Caco-2 (cell line): Measurements from ENCODE around the gene CIITA. TPM values are rescaled to one million over a fixed set of nuclear protein-coding genes. Genes with fewer than 3 reads are reported as not detected.
"Not testable (repeated sequence)": the region's sequence is repeated elsewhere in the genome, so short reads cannot be mapped to it uniquely, and the experiment has no call there.

Experiments used
- BruUV-seq: library from RNA; stranded (reverse); fragments of 400-500 nt; replicated peaks from 2 replicates; lab custom pipeline; 2021; lab: Mats Ljungman, UMichigan
- CTCF ChIA-PET: fragments of 300-600 bp; sonication (Branson Sonifier 250); formaldehyde crosslinking; loops from one replicate; lab custom pipeline; 2022; ENCODE audit warnings: antibody characterized with exemption; lab: Charles Lee
- POLR2A ChIA-PET: fragments of 300-600 bp; sonication (Branson Sonifier 250); formaldehyde crosslinking; loops from one replicate; lab custom pipeline; 2022; ENCODE audit warnings: antibody characterized with exemption; lab: Charles Lee
- DNase-seq, 2 experiments: peaks; one replicate each; pipeline versions ENCODE4 v3.0.0 to v3.0.0-alpha.2; 2020 to 2022
- H3K27me3 ChIP-seq: replicated peaks from 2 replicates; pipeline ENCODE4 v1.6.0; 2011; ENCODE audit warnings: low read length; ENCODE audit not compliant: control insufficient read depth, insufficient read depth
- H3K36me3 ChIP-seq: 2 replicates; pipeline ENCODE4 v1.5.1; 2011; ENCODE audit warnings: low read length; ENCODE audit not compliant: control insufficient read depth, insufficient read depth
- H3K4me1 ChIP-seq: fragments of 250-450 bp; sonication (Bioruptor Pico); 2 replicates; pipeline ENCODE4 v1.5.1; 2020; ENCODE audit warnings: mild to moderate bottlenecking
- H3K4me3 ChIP-seq: 2 replicates; pipeline ENCODE4 v1.5.1; 2011; ENCODE audit warnings: low read depth, mild to moderate bottlenecking, control low read depth, low read length
- H3K9me3 ChIP-seq: fragments of 250-450 bp; sonication (Bioruptor Pico); 2 replicates; pipeline ENCODE4 v1.5.1; 2020; ENCODE audit warnings: mild to moderate bottlenecking, moderate library complexity
- H3K27ac Mint-ChIP-seq: one replicate; pipeline ENCODE4 v1.8.0; 2022; ENCODE audit warnings: mixed read lengths; ENCODE audit not compliant: unreplicated experiment
- H3K27me3 Mint-ChIP-seq: one replicate; pipeline ENCODE4 v1.8.0; 2022; ENCODE audit warnings: mixed read lengths; ENCODE audit not compliant: insufficient read depth, unreplicated experiment
- H3K36me3 Mint-ChIP-seq: one replicate; pipeline ENCODE4 v1.8.0; 2022; ENCODE audit warnings: mild to moderate bottlenecking, mixed read lengths; ENCODE audit not compliant: insufficient read depth, unreplicated experiment
- H3K4me1 Mint-ChIP-seq: one replicate; pipeline ENCODE4 v1.8.0; 2022; ENCODE audit warnings: low read depth, mixed read lengths; ENCODE audit not compliant: unreplicated experiment
- H3K4me3 Mint-ChIP-seq: one replicate; pipeline ENCODE4 v1.8.0; 2022; ENCODE audit warnings: mild to moderate bottlenecking, moderate library complexity, mixed read lengths; ENCODE audit not compliant: unreplicated experiment
- H3K9me3 Mint-ChIP-seq: one replicate; pipeline ENCODE4 v1.8.0; 2022; ENCODE audit warnings: mixed read lengths; ENCODE audit not compliant: unreplicated experiment
- CTCF ChIP-seq, 2 experiments: fragments of 200-600 bp in 1 of 2; IDR thresholded peaks; 1 replicate in 1 of 2; 2 replicates in 1 of 2; pipeline versions ENCODE4 v1.5.1 to v1.8.0; 2011 to 2022; ENCODE audit warnings: antibody characterized with exemption in 1 of 2, control low read depth in 1 of 2, inconsistent platforms in 1 of 2, low read depth in 1 of 2, low read length in 1 of 2, mild to moderate bottlenecking in 1 of 2, moderate library complexity in 1 of 2; ENCODE audit not compliant: insufficient read depth in 1 of 2, severe bottlenecking in 1 of 2, unreplicated experiment in 1 of 2
- intact Hi-C: fragments of 100-400 bp; cut with micrococcal nuclease; formaldehyde crosslinking; loops from one replicate; pipeline ENCODE4 v1.10.0; 2022; ENCODE audit not compliant: unreplicated experiment
- total RNA-seq: library from RNA; stranded (reverse); gene quantifications from 2 replicates; pipeline ENCODE4 v1.2.3, GENCODE V29; 2022

CIITA gene
- total RNA-seq, 1 experiment from 2014 or later, result 0.27 TPM

DNA sequence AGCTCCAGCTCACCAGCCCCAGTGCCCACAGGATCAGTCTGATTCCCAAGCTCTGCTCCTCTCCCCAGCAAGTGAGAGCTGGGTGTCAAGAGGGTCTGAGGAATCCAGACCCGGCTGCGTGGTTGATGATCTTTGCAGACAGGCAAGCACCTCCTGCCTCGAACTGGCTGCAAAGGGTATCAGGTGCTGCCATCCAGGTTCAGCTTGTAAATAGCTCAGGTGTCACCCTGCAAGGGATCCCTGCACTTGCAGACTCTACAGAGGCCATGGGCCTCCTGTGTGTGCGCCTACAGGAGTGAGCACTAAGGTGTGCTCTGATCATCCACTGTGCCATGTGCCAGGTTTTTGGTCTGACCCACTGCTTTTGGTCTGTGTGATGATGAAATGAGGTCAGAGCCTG, 49.1 kb downstream of the CIITA start:
- POLR2A ChIA-PET, result interaction anchor here (0.5 kb wide), 1 partner anchor 504 kb away, joined by 3 read pairs; no protein-coding TSS in a partner anchor
- Mint-ChIP-seq H3K27me3 (no peaks in the 10 kb centered on the region), H3K36me3 (peaks cover 11% of the 10 kb centered on the region)

GRCh38 chr16:10926867-10927266, 49.9 kb downstream of the CIITA start:
- POLR2A ChIA-PET, result interaction anchor here (0.5 to 1.3 kb wide), 2 partner anchors 15 to 503 kb away, joined by 3 read pairs; partner anchors contain the start of gene DEXI
- CTCF ChIA-PET, result no interaction called here
- no peaks in the 10 kb centered on the region for H3K27me3 Mint-ChIP-seq

More for the DNA sequence above, 49.1 kb downstream of the CIITA start:
- Histone ChIP-seq H3K36me3 (no peaks in the 10 kb centered on the region; the same call in 1 of the 2 replicates), H3K4me1 (peaks cover 8% of the 10 kb centered on the region; the same call in 1 of the 2 replicates), H3K9me3 (no peaks in the 10 kb centered on the region), H3K27me3 (no peaks in the 10 kb centered on the region), H3K4me3 (no peak overlapping the region)
- Mint-ChIP-seq H3K9me3 (no peaks in the 10 kb centered on the region), H3K27ac (no peak overlapping the region), H3K4me3 (no peak overlapping the region), H3K4me1 (no peaks in the 10 kb centered on the region)
- intact Hi-C loops, result no loop called here
- CTCF ChIA-PET, result no interaction called here
- no peak for TF ChIP-seq CTCF (IDR thresholded peaks at IDR 0.05; ENCODE audit: insufficient read depth in 1 of 2, low read depth in 1 of 2, low read length in 1 of 2, severe bottlenecking in 1 of 2, unreplicated experiment in 1 of 2)
- DNase-seq, result no peak
- BruUV-seq, result no TSS peak

DNA sequence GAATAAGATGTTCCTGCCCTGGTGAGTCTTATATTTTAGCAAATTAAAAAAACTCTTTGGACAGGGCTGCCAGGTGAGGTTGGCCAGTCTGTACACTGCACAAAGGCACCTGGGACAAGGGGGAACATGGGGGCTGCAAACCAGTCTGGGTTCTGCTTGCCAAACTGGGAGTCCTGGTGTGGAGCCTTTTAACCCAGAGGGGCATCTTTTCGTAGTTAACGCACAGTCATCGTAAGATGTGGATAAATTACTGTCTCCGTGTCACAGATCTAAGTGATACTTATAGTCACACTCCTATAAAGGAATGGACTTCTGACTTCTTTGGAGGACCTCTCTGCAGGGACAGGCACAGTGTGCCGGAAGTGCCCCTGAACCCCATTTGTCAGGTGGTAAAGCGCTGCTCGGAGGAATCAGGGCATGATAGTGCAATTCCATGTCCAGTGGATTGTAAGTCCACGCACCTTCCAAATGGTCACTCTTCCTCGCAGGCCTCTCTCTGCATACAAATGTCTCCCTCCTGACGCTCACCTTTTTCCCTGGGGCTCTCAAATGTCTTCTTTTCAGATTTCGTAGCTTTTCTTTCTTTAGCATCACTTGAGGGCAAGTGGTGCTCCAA, 50.6 kb downstream of the CIITA start:
- Histone ChIP-seq H3K4me1 (peaks cover 8% of the 10 kb centered on the region; the same call in 1 of the 2 replicates), H3K27me3 (no peaks in the 10 kb centered on the region), H3K4me3 (no peak overlapping the region), H3K36me3 (no peaks in the 10 kb centered on the region; the same call in 1 of the 2 replicates), H3K9me3 (no peaks in the 10 kb centered on the region)
- CTCF ChIA-PET, result no interaction called here
- intact Hi-C loops, result no loop called here
- no peak for DNase-seq
- BruUV-seq, result no TSS peak
- peaks cover 17% of the 10 kb centered on the region for H3K36me3 Mint-ChIP-seq
- H3K9me3 Mint-ChIP-seq, result no peaks in the 10 kb centered on the region
- no peaks in the 10 kb centered on the region for H3K27me3 Mint-ChIP-seq
- H3K4me1 Mint-ChIP-seq, result no peaks in the 10 kb centered on the region
- no peak for TF ChIP-seq CTCF (IDR thresholded peaks at IDR 0.05; ENCODE audit: insufficient read depth in 1 of 2, low read depth in 1 of 2, low read length in 1 of 2, severe bottlenecking in 1 of 2, unreplicated experiment in 1 of 2)
- H3K27ac Mint-ChIP-seq, result no peak overlapping the region
- POLR2A ChIA-PET, result interaction anchor here (1.3 kb wide), 1 partner anchor 15 kb away, joined by 3 read pairs; the partner anchor contains the start of gene DEXI
- H3K4me3 Mint-ChIP-seq, result no peak overlapping the region

More at GRCh38 chr16:10926867-10927266, 49.9 kb downstream of the CIITA start:
- DNase-seq, result no peak
- no peaks in the 10 kb centered on the region for H3K4me1 Mint-ChIP-seq
- peaks cover 17% of the 10 kb centered on the region for H3K36me3 Mint-ChIP-seq
- no peak for TF ChIP-seq CTCF (IDR thresholded peaks at IDR 0.05; ENCODE audit: insufficient read depth in 1 of 2, low read depth in 1 of 2, low read length in 1 of 2, severe bottlenecking in 1 of 2, unreplicated experiment in 1 of 2)
- H3K36me3 ChIP-seq, result no peaks in the 10 kb centered on the region; the same call in 1 of the 2 replicates
- H3K4me1 ChIP-seq, result peaks cover 8% of the 10 kb centered on the region; the same call in 1 of the 2 replicates
- no peak overlapping the region for H3K4me3 ChIP-seq
- no peaks in the 10 kb centered on the region for H3K27me3 ChIP-seq
- H3K9me3 Mint-ChIP-seq, result no peaks in the 10 kb centered on the region
- intact Hi-C loops, result no loop called here
- H3K9me3 ChIP-seq, result no peaks in the 10 kb centered on the region
- H3K4me3 Mint-ChIP-seq, result no peak overlapping the region
- no peak overlapping the region for H3K27ac Mint-ChIP-seq
- no TSS peak for BruUV-seq

GRCh38 chr16:10929097-10929496, 52.1 kb downstream of the CIITA start:
- H3K4me1 ChIP-seq, H3K9me3 ChIP-seq, H3K36me3 ChIP-seq, intact Hi-C loops, H3K27me3 Mint-ChIP-seq, H3K27me3 ChIP-seq, H3K27ac Mint-ChIP-seq, BruUV-seq, H3K4me3 ChIP-seq, H3K4me3 Mint-ChIP-seq, H3K4me1 Mint-ChIP-seq, POLR2A ChIA-PET, H3K9me3 Mint-ChIP-seq, DNase-seq, CTCF ChIA-PET: not testable (repeated sequence)
- H3K36me3 Mint-ChIP-seq, result peaks cover 23% of the 10 kb centered on the region
